ENCODE data around the gene KCNA2.

KCNA2 gene

GRCh38 chr1:110554871-110555801 lies 51.0 kb downstream of the KCNA2 start:
- Histone ChIP-seq H3K27me3 (ENCODE audit: insufficient read depth, low read depth, severe bottlenecking) (no peaks in the 10 kb centered on the region), H3K36me3 (no peaks in the 10 kb centered on the region), H3K27ac (no peak overlapping the region), H3K9me3 (ENCODE audit: severe bottlenecking) (no peaks in the 10 kb centered on the region), H3K4me3 (ENCODE audit: low read depth, low read length) (peak overlapping the region; percentile 20)
- peak; percentile 80 for TF ChIP-seq CTCF (IDR thresholded peaks at IDR 0.05; ENCODE audit: low read depth, low read length)
- DNase-seq: peak; percentile 73

GRCh38 chr1:110551278-110551809 lies 54.8 kb downstream of the KCNA2 start:
- no peak overlapping the region for H3K27ac ChIP-seq
- H3K4me3 ChIP-seq (ENCODE audit: low read depth, low read length): no peak overlapping the region
- no peaks in the 10 kb centered on the region for H3K27me3 ChIP-seq (ENCODE audit: insufficient read depth, low read depth, severe bottlenecking)
- H3K9me3 ChIP-seq (ENCODE audit: severe bottlenecking): no peaks in the 10 kb centered on the region
- H3K36me3 ChIP-seq: no peaks in the 10 kb centered on the region
- no peak for DNase-seq
- TF ChIP-seq CTCF (IDR thresholded peaks at IDR 0.05; ENCODE audit: low read depth, low read length): no peak

- Histone ChIP-seq H3K4me3 (ENCODE audit: low read depth, low read length) (no peak overlapping the region), H3K27ac (no peak overlapping the region), H3K27me3 (ENCODE audit: insufficient read depth, low read depth, severe bottlenecking) (no peaks in the 10 kb centered on the region), H3K9me3 (ENCODE audit: severe bottlenecking) (no peaks in the 10 kb centered on the region), H3K36me3 (no peaks in the 10 kb centered on the region)
- DNase-seq: no peak
- no peak for TF ChIP-seq CTCF (IDR thresholded peaks at IDR 0.05; ENCODE audit: low read depth, low read length)
Measured at GRCh38 chr1:110549831-110550230, 56.3 kb downstream of the KCNA2 start.

- Histone ChIP-seq H3K36me3 (no peaks in the 10 kb centered on the region), H3K4me3 (ENCODE audit: low read depth, low read length) (no peak overlapping the region), H3K9me3 (ENCODE audit: severe bottlenecking) (no peaks in the 10 kb centered on the region), H3K27ac (no peak overlapping the region), H3K27me3 (ENCODE audit: insufficient read depth, low read depth, severe bottlenecking) (no peaks in the 10 kb centered on the region)
- TF ChIP-seq CTCF (IDR thresholded peaks at IDR 0.05; ENCODE audit: low read depth, low read length): peak; percentile 90
- peak; percentile 72 for DNase-seq
Measured at GRCh38 chr1:110548381-110548780, 57.8 kb downstream of the KCNA2 start.

GRCh38 chr1:110547017-110547416 lies 59.1 kb downstream of the KCNA2 start:
- no peak for DNase-seq
- Histone ChIP-seq H3K27ac (no peak overlapping the region), H3K27me3 (ENCODE audit: insufficient read depth, low read depth, severe bottlenecking) (no peaks in the 10 kb centered on the region), H3K4me3 (ENCODE audit: low read depth, low read length) (no peak overlapping the region), H3K9me3 (ENCODE audit: severe bottlenecking) (no peaks in the 10 kb centered on the region), H3K36me3 (no peaks in the 10 kb centered on the region)
- no peak for TF ChIP-seq CTCF (IDR thresholded peaks at IDR 0.05; ENCODE audit: low read depth, low read length)

Measured in WERI-Rb-1 (cell line).